ENCODE data around the gene MCAM.

The MCAM gene

GRCh38 chr11:119297938-119298337, 19.0 kb downstream of the MCAM start:
- Histone ChIP-seq H3K4me3 (ENCODE audit: low read length) (no peak overlapping the region), H3K36me3 (ENCODE audit: control insufficient read depth, insufficient read depth, low read length, severe bottlenecking) (peaks cover 61% of the 10 kb centered on the region), H3K9me3 (ENCODE audit: control insufficient read depth, low read length) (no peaks in the 10 kb centered on the region), H3K9ac (ENCODE audit: low read length) (peak overlapping the region; percentile 2), H3K27me3 (replicated peaks; ENCODE audit: control insufficient read depth, insufficient read depth, low read length) (no peaks in the 10 kb centered on the region), H3K4me1 (ENCODE audit: control insufficient read depth, insufficient read depth, low read length) (peaks cover 42% of the 10 kb centered on the region)
- no peak for DNase-seq (ENCODE audit: low read depth)

DNA sequence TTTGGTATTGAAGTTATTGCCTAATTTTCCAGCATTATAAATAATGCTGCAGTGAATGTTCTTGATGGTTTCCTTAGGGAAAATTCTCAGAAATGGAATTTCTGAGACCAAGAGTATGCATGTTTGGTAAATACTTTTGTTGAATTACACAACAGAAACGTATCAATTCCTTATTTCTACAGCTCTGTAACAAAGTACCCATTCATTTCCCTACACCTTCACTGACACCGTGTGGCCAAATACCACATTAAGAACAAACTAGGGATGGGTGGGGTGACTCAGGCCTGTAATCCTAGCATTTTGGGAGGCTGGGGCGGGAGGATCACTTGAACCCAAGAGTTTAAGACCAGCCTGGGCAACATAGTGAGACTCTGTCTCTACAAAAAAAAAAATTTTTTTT, 21.8 kb downstream of the MCAM start:
- Histone ChIP-seq H3K9ac (ENCODE audit: low read length) (peak overlapping the region; percentile 55), H3K36me3 (ENCODE audit: control insufficient read depth, insufficient read depth, low read length, severe bottlenecking) (peaks cover 42% of the 10 kb centered on the region), H3K27me3 (replicated peaks; ENCODE audit: control insufficient read depth, insufficient read depth, low read length) (no peaks in the 10 kb centered on the region), H3K4me3 (ENCODE audit: low read length) (no peak overlapping the region), H3K9me3 (ENCODE audit: control insufficient read depth, low read length) (peaks cover 10% of the 10 kb centered on the region), H3K4me1 (ENCODE audit: control insufficient read depth, insufficient read depth, low read length) (peaks cover 42% of the 10 kb centered on the region)
- peak; percentile 20 for DNase-seq (ENCODE audit: low read depth)

- DNase-seq (ENCODE audit: low read depth) = no peak
- no peak overlapping the region for H3K9ac ChIP-seq (ENCODE audit: low read length)
These were observed 23.5 kb downstream of the MCAM start for GRCh38 chr11:119293461-119293860.

GRCh38 chr11:119290894-119291497, 25.9 kb downstream of the MCAM start:
- Histone ChIP-seq H3K9ac (ENCODE audit: low read length) (no peak overlapping the region), H3K4me1 (ENCODE audit: control insufficient read depth, insufficient read depth, low read length) (peaks cover 16% of the 10 kb centered on the region), H3K27me3 (replicated peaks; ENCODE audit: control insufficient read depth, insufficient read depth, low read length) (no peaks in the 10 kb centered on the region), H3K4me3 (ENCODE audit: low read length) (no peak overlapping the region), H3K9me3 (ENCODE audit: control insufficient read depth, low read length) (peaks cover 10% of the 10 kb centered on the region), H3K36me3 (ENCODE audit: control insufficient read depth, insufficient read depth, low read length, severe bottlenecking) (peaks cover 44% of the 10 kb centered on the region)
- DNase-seq (ENCODE audit: low read depth) = no peak

More at GRCh38 chr11:119293461-119293860, 23.5 kb downstream of the MCAM start:
- Histone ChIP-seq H3K36me3 (ENCODE audit: control insufficient read depth, insufficient read depth, low read length, severe bottlenecking) (peaks cover 37% of the 10 kb centered on the region), H3K27me3 (replicated peaks; ENCODE audit: control insufficient read depth, insufficient read depth, low read length) (no peaks in the 10 kb centered on the region), H3K9me3 (ENCODE audit: control insufficient read depth, low read length) (peaks cover 10% of the 10 kb centered on the region), H3K4me3 (ENCODE audit: low read length) (no peak overlapping the region), H3K4me1 (ENCODE audit: control insufficient read depth, insufficient read depth, low read length) (peaks cover 29% of the 10 kb centered on the region)

GRCh38 chr11:119288219-119288618, 28.7 kb downstream of the MCAM start:
- Histone ChIP-seq H3K4me3 (ENCODE audit: low read length) (no peak overlapping the region), H3K36me3 (ENCODE audit: control insufficient read depth, insufficient read depth, low read length, severe bottlenecking) (peaks cover 56% of the 10 kb centered on the region), H3K4me1 (ENCODE audit: control insufficient read depth, insufficient read depth, low read length) (no peaks in the 10 kb centered on the region), H3K9me3 (ENCODE audit: control insufficient read depth, low read length) (peaks cover 10% of the 10 kb centered on the region), H3K9ac (ENCODE audit: low read length) (no peak overlapping the region), H3K27me3 (replicated peaks; ENCODE audit: control insufficient read depth, insufficient read depth, low read length) (no peaks in the 10 kb centered on the region)
- DNase-seq (ENCODE audit: low read depth) = no peak

GRCh38 chr11:119285431-119285830, 31.5 kb downstream of the MCAM start:
- peaks cover 48% of the 10 kb centered on the region for H3K36me3 ChIP-seq (ENCODE audit: control insufficient read depth, insufficient read depth, low read length, severe bottlenecking)
- DNase-seq (ENCODE audit: low read depth) = no peak
- H3K4me1 ChIP-seq (ENCODE audit: control insufficient read depth, insufficient read depth, low read length) = no peaks in the 10 kb centered on the region
- H3K27me3 ChIP-seq (replicated peaks; ENCODE audit: control insufficient read depth, insufficient read depth, low read length) = no peaks in the 10 kb centered on the region
- no peaks in the 10 kb centered on the region for H3K9me3 ChIP-seq (ENCODE audit: control insufficient read depth, low read length)
- H3K9ac ChIP-seq (ENCODE audit: low read length) = no peak overlapping the region
- no peak overlapping the region for H3K4me3 ChIP-seq (ENCODE audit: low read length)

- Histone ChIP-seq H3K27me3 (replicated peaks; ENCODE audit: control insufficient read depth, insufficient read depth, low read length) (no peaks in the 10 kb centered on the region), H3K4me3 (ENCODE audit: low read length) (no peak overlapping the region), H3K9me3 (ENCODE audit: control insufficient read depth, low read length) (no peaks in the 10 kb centered on the region), H3K4me1 (ENCODE audit: control insufficient read depth, insufficient read depth, low read length) (no peaks in the 10 kb centered on the region), H3K36me3 (ENCODE audit: control insufficient read depth, insufficient read depth, low read length, severe bottlenecking) (peaks cover 43% of the 10 kb centered on the region), H3K9ac (ENCODE audit: low read length) (no peak overlapping the region)
- DNase-seq (ENCODE audit: low read depth) = peak; percentile 53
These were observed 32.4 kb downstream of the MCAM start for GRCh38 chr11:119284344-119285157.

DNA sequence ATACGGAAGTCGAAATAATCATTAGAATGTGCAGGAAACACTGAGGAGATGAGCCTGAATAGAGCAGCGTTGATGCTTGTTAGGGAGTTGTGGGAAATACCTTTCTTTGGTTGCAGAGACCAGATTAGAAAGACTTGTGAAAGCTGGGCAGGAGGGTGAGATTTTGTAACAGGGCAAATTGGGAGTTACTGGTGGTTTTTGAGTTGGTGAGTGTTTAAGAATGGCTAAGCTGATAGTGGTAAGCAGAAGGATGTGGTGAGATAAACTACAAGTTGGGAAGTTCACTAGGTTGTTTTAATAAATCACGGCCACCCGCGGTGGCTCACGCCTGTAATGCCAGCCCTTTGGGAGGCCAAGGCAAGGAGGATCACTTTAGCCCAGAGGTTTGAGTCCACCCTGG, 34.4 kb downstream of the MCAM start:
- H3K36me3 ChIP-seq (ENCODE audit: control insufficient read depth, insufficient read depth, low read length, severe bottlenecking) = peaks cover 47% of the 10 kb centered on the region
- no peak overlapping the region for H3K9ac ChIP-seq (ENCODE audit: low read length)
- H3K27me3 ChIP-seq (replicated peaks; ENCODE audit: control insufficient read depth, insufficient read depth, low read length) = no peaks in the 10 kb centered on the region
- H3K4me3 ChIP-seq (ENCODE audit: low read length) = no peak overlapping the region
- H3K4me1 ChIP-seq (ENCODE audit: control insufficient read depth, insufficient read depth, low read length) = no peaks in the 10 kb centered on the region
- no peaks in the 10 kb centered on the region for H3K9me3 ChIP-seq (ENCODE audit: control insufficient read depth, low read length)
- DNase-seq (ENCODE audit: low read depth) = no peak

DNA sequence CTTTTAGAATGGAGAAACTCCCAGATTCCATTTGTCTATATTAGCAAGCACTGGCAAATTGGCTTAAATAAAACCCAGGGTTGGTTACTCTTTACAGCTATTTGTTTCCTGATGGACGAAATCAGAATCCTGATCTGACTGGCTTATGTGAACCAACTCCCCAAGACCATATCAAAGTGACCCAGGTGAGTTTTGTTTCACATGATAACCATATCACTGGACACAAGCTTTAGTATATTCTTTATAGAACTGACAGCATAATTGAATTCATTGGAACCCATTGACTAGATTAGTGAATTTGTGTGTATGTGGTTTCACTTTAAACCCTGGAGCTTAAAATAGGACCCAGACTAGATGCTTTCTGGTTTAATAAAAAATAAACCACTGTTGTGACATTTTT, 39.3 kb downstream of the MCAM start:
- Histone ChIP-seq H3K9ac (ENCODE audit: low read length) (no peak overlapping the region), H3K9me3 (ENCODE audit: control insufficient read depth, low read length) (no peaks in the 10 kb centered on the region), H3K27me3 (replicated peaks; ENCODE audit: control insufficient read depth, insufficient read depth, low read length) (no peaks in the 10 kb centered on the region), H3K36me3 (ENCODE audit: control insufficient read depth, insufficient read depth, low read length, severe bottlenecking) (peaks cover 51% of the 10 kb centered on the region), H3K4me1 (ENCODE audit: control insufficient read depth, insufficient read depth, low read length) (no peaks in the 10 kb centered on the region), H3K4me3 (ENCODE audit: low read length) (no peak overlapping the region)
- DNase-seq (ENCODE audit: low read depth) = no peak

GRCh38 chr11:119273721-119274120, 43.2 kb downstream of the MCAM start:
- Histone ChIP-seq H3K27me3 (replicated peaks; ENCODE audit: control insufficient read depth, insufficient read depth, low read length) (no peaks in the 10 kb centered on the region), H3K9ac (ENCODE audit: low read length) (no peak overlapping the region), H3K36me3 (ENCODE audit: control insufficient read depth, insufficient read depth, low read length, severe bottlenecking) (peaks cover 49% of the 10 kb centered on the region), H3K4me3 (ENCODE audit: low read length) (no peak overlapping the region), H3K4me1 (ENCODE audit: control insufficient read depth, insufficient read depth, low read length) (no peaks in the 10 kb centered on the region), H3K9me3 (ENCODE audit: control insufficient read depth, low read length) (no peaks in the 10 kb centered on the region)
- DNase-seq (ENCODE audit: low read depth) = no peak

- H3K27me3 ChIP-seq (replicated peaks; ENCODE audit: control insufficient read depth, insufficient read depth, low read length) = no peaks in the 10 kb centered on the region
- peaks cover 18% of the 10 kb centered on the region for H3K4me1 ChIP-seq (ENCODE audit: control insufficient read depth, insufficient read depth, low read length)
- no peaks in the 10 kb centered on the region for H3K9me3 ChIP-seq (ENCODE audit: control insufficient read depth, low read length)
- H3K4me3 ChIP-seq (ENCODE audit: low read length) = no peak overlapping the region
- H3K36me3 ChIP-seq (ENCODE audit: control insufficient read depth, insufficient read depth, low read length, severe bottlenecking) = peaks cover 5% of the 10 kb centered on the region
- no peak overlapping the region for H3K9ac ChIP-seq (ENCODE audit: low read length)
- DNase-seq (ENCODE audit: low read depth) = no peak
These were observed 49.3 kb downstream of the MCAM start for GRCh38 chr11:119267645-119268044.

All from adipocyte (in vitro differentiated cells).